Measurements from ENCODE around the gene ZNF236.

GRCh38 chr18:76873311-76873710, 51.0 kb downstream of the ZNF236 start:
- TF ChIP-seq, protein P1, sequence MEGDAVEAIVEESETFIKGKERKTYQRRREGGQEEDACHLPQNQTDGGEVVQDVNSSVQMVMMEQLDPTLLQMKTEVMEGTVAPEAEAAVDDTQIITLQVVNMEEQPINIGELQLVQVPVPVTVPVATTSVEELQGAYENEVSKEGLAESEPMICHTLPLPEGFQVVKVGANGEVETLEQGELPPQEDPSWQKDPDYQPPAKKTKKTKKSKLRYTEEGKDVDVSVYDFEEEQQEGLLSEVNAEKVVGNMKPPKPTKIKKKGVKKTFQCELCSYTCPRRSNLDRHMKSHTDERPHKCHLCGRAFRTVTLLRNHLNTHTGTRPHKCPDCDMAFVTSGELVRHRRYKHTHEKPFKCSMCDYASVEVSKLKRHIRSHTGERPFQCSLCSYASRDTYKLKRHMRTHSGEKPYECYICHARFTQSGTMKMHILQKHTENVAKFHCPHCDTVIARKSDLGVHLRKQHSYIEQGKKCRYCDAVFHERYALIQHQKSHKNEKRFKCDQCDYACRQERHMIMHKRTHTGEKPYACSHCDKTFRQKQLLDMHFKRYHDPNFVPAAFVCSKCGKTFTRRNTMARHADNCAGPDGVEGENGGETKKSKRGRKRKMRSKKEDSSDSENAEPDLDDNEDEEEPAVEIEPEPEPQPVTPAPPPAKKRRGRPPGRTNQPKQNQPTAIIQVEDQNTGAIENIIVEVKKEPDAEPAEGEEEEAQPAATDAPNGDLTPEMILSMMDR (IDR thresholded peaks at IDR 0.05): no peak
- TF ChIP-seq POLR2A (IDR thresholded peaks at IDR 0.05): no peak
